Stimulated activated naive CD4-positive, alpha-beta T cell (primary cell): ENCODE data around the gene LRCH2.
"Not testable (repeated sequence)": the region's sequence is repeated elsewhere in the genome, so short reads cannot be mapped to it uniquely, and the experiment has no call there.

Experiments used
- DNase-seq, 6 experiments: peaks; one replicate each; lab custom pipeline; 2025; lab: John Stamatoyannopoulos, UW

The LRCH2 gene

GRCh38 chrX:115233497-115234455 lies at the start of gene LRCH2:
Gene LRCH2 (minus strand): TSS chrX:115234096. CDS start chrX:115234041, 55 bp downstream.
- no peak for DNase-seq

- no peak for DNase-seq
These were observed 35.3 kb upstream of the LRCH2 start for GRCh38 chrX:115269051-115269683.

GRCh38 chrX:115268421-115268820 lies 34.5 kb upstream of the LRCH2 start:
- DNase-seq, result no peak

- no peak for DNase-seq
These were observed 32.4 kb upstream of the LRCH2 start for GRCh38 chrX:115266300-115266699.

- no peak for DNase-seq
These were observed 30.1 kb upstream of the LRCH2 start for GRCh38 chrX:115264009-115264408.

- DNase-seq, result no peak
These were observed 27.3 kb upstream of the LRCH2 start for GRCh38 chrX:115261148-115261547.

GRCh38 chrX:115260330-115260729 lies 26.4 kb upstream of the LRCH2 start:
- DNase-seq, result no peak

- DNase-seq, result no peak
These were observed 25.5 kb upstream of the LRCH2 start for GRCh38 chrX:115259238-115259875.

- no peak for DNase-seq
These were observed 23.8 kb upstream of the LRCH2 start for GRCh38 chrX:115257711-115258110.

GRCh38 chrX:115255003-115255402 lies 21.1 kb upstream of the LRCH2 start:
- no peak for DNase-seq

- no peak for DNase-seq
These were observed 17.8 kb upstream of the LRCH2 start for GRCh38 chrX:115251458-115252233.

GRCh38 chrX:115237056-115237455 lies 3.2 kb upstream of the LRCH2 start:
- DNase-seq, result no peak

GRCh38 chrX:115236560-115236959 lies 2.7 kb upstream of the LRCH2 start:
- no peak for DNase-seq

- no peak for DNase-seq
These were observed 565 bp upstream of the LRCH2 start for GRCh38 chrX:115234461-115234860.

- DNase-seq, result no peak
These were observed 881 bp downstream of the LRCH2 start for GRCh38 chrX:115232933-115233496.

GRCh38 chrX:115229337-115230003 lies 4.4 kb downstream of the LRCH2 start:
- no peak for DNase-seq

GRCh38 chrX:115226929-115227328 lies 7.0 kb downstream of the LRCH2 start:
- no peak for DNase-seq

GRCh38 chrX:115217346-115217745 lies 16.6 kb downstream of the LRCH2 start:
- not testable (repeated sequence) for DNase-seq

GRCh38 chrX:115214605-115215004 lies 19.3 kb downstream of the LRCH2 start:
- DNase-seq, result no peak

GRCh38 chrX:115214151-115214550 lies 19.7 kb downstream of the LRCH2 start:
- DNase-seq, result no peak

GRCh38 chrX:115209547-115209946 lies 24.3 kb downstream of the LRCH2 start:
- DNase-seq, result not testable (repeated sequence)
